Cardiac muscle cell (in vitro differentiated cells and primary cell): Measurements from ENCODE around the gene BIRC2. TPM values are rescaled to one million over a fixed set of nuclear protein-coding genes. Genes with fewer than 3 reads are reported as not detected.

Experiments
- DNase-seq, 2 donors: peaks; one replicate each; pipeline versions ENCODE4 v3.0.0 to v3.0.0-alpha.2; 2010 to 2017; ENCODE audit warnings: low read depth in 1 of 2, low spot score in 1 of 2
- H3K27ac ChIP-seq: fragments of 200-600 bp; sonication (generic); 2 replicates; pipeline ENCODE4 v1.5.1; 2016
- H3K27me3 ChIP-seq: fragments of 200-600 bp; sonication (generic); 2 replicates; pipeline ENCODE4 v1.6.0; 2016; ENCODE audit warnings: control low read depth
- H3K36me3 ChIP-seq: fragments of 200-600 bp; sonication (generic); 2 replicates; pipeline ENCODE4 v1.5.1; 2016; ENCODE audit warnings: control low read depth
- H3K4me1 ChIP-seq: fragments of 200-600 bp; sonication (generic); 2 replicates; pipeline ENCODE4 v1.8.1; 2017; ENCODE audit warnings: low read depth, mild to moderate bottlenecking, mixed run types
- H3K4me3 ChIP-seq: fragments of 200-600 bp; sonication (generic); 2 replicates; pipeline ENCODE4 v1.5.1; 2016; ENCODE audit warnings: mild to moderate bottlenecking
- H3K9me3 ChIP-seq: fragments of 200-600 bp; sonication (generic); 2 replicates; pipeline ENCODE4 v1.5.1; 2017; ENCODE audit warnings: low read depth, mild to moderate bottlenecking, control low read depth
- polyA plus RNA-seq: library from polyadenylated mRNA; unstranded; fragments of >200 nt; fragmentation: Nextera tagmentation; extraction: Ambion mirVana; gene quantifications from 2 replicates; pipeline ENCODE4 v1.2.1, GENCODE V29; 2016
- total RNA-seq: library from RNA; depleted of rRNA; stranded (reverse); fragments of >200 nt; gene quantifications from 2 replicates; pipeline ENCODE4 v1.2.3, GENCODE V29; 2016
- TF ChIP-seq, protein P1 (sequence below): IDR thresholded peaks from 2 replicates; pipeline ENCODE4 v1.5.1; 2012; ENCODE audit warnings: low read depth, mild to moderate bottlenecking, low read length

Gene BIRC2
- total and polyA plus RNA-seq, 2 experiments from 2014 or later = 36.1 to 40.4 TPM

- no peak overlapping the region for H3K4me3 ChIP-seq
- no peaks in the 10 kb centered on the region for H3K9me3 ChIP-seq
- TF ChIP-seq, protein P1, sequence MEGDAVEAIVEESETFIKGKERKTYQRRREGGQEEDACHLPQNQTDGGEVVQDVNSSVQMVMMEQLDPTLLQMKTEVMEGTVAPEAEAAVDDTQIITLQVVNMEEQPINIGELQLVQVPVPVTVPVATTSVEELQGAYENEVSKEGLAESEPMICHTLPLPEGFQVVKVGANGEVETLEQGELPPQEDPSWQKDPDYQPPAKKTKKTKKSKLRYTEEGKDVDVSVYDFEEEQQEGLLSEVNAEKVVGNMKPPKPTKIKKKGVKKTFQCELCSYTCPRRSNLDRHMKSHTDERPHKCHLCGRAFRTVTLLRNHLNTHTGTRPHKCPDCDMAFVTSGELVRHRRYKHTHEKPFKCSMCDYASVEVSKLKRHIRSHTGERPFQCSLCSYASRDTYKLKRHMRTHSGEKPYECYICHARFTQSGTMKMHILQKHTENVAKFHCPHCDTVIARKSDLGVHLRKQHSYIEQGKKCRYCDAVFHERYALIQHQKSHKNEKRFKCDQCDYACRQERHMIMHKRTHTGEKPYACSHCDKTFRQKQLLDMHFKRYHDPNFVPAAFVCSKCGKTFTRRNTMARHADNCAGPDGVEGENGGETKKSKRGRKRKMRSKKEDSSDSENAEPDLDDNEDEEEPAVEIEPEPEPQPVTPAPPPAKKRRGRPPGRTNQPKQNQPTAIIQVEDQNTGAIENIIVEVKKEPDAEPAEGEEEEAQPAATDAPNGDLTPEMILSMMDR = no peak
- H3K4me1 ChIP-seq = peaks cover 3% of the 10 kb centered on the region
- peaks cover 14% of the 10 kb centered on the region for H3K36me3 ChIP-seq
- no peak overlapping the region for H3K27ac ChIP-seq
- DNase-seq = no peak
- no peaks in the 10 kb centered on the region for H3K27me3 ChIP-seq
Measured at GRCh38 chr11:102395720-102396393, 48.8 kb downstream of the BIRC2 start.

DNA sequence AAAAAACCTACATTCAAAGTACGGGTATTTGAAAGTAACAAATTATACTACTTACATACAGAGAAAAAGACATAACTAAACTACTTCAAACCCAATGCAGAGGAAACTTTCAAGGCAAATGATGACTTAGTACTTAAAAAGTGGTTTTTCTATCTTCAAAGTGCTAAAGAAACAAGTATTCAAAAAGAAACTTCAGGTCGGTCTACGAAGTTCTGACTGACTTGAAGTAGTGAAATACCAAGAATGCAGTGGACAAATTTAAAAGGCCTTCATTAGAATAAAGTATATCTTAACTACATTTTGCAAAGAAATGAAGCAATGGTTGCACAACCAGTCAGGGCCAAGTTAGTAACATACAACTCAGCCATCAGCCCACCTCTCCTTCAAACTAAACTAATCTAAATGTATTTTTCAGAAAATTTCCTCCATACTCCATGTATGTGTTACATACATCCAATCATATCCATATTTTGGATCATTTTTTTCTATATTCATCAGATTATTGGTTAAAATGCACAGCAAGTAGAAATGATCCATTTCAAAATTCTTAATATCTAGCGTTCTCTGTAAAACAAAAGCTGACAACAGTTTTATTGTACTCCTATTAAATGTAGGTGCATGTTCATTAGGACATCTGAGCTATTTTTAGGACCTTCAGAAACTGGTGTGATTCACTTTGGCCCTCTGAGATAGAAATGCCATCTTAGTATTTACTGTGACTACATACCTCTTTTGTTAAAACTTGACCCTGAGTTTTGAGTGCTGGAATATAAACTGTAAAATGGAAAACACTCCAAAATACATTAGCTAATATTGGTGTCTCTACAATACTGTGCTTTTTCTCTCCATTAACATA lies 49.9 kb downstream of the BIRC2 start:
- DNase-seq = no peak
- no peak overlapping the region for H3K4me3 ChIP-seq
- no peaks in the 10 kb centered on the region for H3K27me3 ChIP-seq
- H3K4me1 ChIP-seq = peaks cover 3% of the 10 kb centered on the region
- TF ChIP-seq, protein P1 = no peak
- peaks cover 24% of the 10 kb centered on the region for H3K36me3 ChIP-seq
- peak overlapping the region; percentile 44 for H3K27ac ChIP-seq
- H3K9me3 ChIP-seq = no peaks in the 10 kb centered on the region

- TF ChIP-seq, protein P1 = no peak
- H3K36me3 ChIP-seq = peaks cover 24% of the 10 kb centered on the region
Measured at GRCh38 chr11:102398297-102398696, 51.3 kb downstream of the BIRC2 start.

DNA sequence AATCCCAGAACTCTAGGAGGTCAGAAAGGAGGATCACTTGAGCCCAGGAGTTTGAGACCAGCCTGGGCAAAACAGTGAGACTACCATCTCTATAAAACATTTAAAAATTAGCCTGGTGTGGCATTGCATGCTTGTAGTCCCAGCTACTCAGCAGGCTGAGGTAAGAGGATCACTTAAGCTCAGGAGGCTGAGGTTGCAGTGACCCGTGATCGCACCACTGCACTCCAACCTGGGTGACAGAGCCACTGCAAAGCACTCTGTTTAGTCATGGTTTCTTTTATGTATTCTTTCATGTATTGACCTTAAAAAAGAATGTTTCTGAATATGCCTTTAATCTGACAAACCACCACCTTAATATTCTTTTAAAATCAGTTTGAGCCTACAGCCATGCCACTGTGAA lies 52.2 kb downstream of the BIRC2 start:
- no peaks in the 10 kb centered on the region for H3K9me3 ChIP-seq
- no peak overlapping the region for H3K4me3 ChIP-seq
- H3K36me3 ChIP-seq = peaks cover 24% of the 10 kb centered on the region
- H3K27ac ChIP-seq = no peak overlapping the region
- TF ChIP-seq, protein P1 = no peak
- H3K4me1 ChIP-seq = peaks cover 3% of the 10 kb centered on the region
- no peaks in the 10 kb centered on the region for H3K27me3 ChIP-seq
- DNase-seq = no peak

More at GRCh38 chr11:102398297-102398696, 51.3 kb downstream of the BIRC2 start:
- H3K27me3 ChIP-seq = no peaks in the 10 kb centered on the region
- H3K4me3 ChIP-seq = no peak overlapping the region
- DNase-seq = no peak
- no peak overlapping the region for H3K27ac ChIP-seq
- no peaks in the 10 kb centered on the region for H3K9me3 ChIP-seq
- H3K4me1 ChIP-seq = peaks cover 3% of the 10 kb centered on the region

DNA sequence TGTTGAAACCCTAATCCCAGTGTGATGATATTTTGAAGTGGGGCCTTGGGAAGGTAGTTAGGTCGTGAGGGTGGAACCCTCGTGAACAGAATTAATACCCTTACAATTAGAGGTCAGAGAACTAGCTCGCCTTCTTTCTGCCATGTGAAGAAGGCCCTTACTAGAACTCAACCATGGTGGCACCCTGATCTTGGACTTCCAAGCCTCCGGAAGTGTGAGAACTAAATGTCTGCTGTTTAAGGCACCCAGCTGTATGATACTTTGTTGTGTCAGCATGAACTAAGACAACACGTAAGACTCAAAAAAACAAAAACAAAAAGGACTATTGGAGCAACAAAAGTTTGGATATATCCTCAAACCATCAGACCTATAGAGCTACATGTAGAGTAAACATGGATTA lies 53.6 kb downstream of the BIRC2 start:
- peaks cover 24% of the 10 kb centered on the region for H3K36me3 ChIP-seq
- H3K27me3 ChIP-seq = no peaks in the 10 kb centered on the region
- no peaks in the 10 kb centered on the region for H3K9me3 ChIP-seq
- H3K27ac ChIP-seq = no peak overlapping the region
- H3K4me1 ChIP-seq = peaks cover 3% of the 10 kb centered on the region
- TF ChIP-seq, protein P1 = no peak
- DNase-seq = no peak
- no peak overlapping the region for H3K4me3 ChIP-seq
